GM12865 (cell line): ENCODE results near the gene EGR2.

ENCODE experiments used
- DNase-seq: peaks from one replicate; pipeline ENCODE4 v3.0.0; 2010; ENCODE audit warnings: low read depth
- H3K4me3 ChIP-seq: 2 replicates; pipeline ENCODE4 v1.5.1; 2011; ENCODE audit warnings: mild to moderate bottlenecking, low read depth, low read length, control low read depth
- CTCF ChIP-seq: IDR thresholded peaks from 2 replicates; pipeline ENCODE4 v1.5.1; 2011; ENCODE audit warnings: low read length, control low read depth, low read depth, inconsistent platforms; ENCODE audit not compliant: insufficient read depth; ENCODE audit errors: missing control alignments

EGR2 gene

GRCh38 chr10:62819141-62819920, 3.2 kb upstream of the EGR2 start:
- no peak overlapping the region for H3K4me3 ChIP-seq
- no peak for DNase-seq
- no peak for TF ChIP-seq CTCF

- H3K4me3 ChIP-seq, result peak overlapping the region; percentile 71
- TF ChIP-seq CTCF, result no peak
- peak; percentile 51 for DNase-seq
These were observed 2.4 kb upstream of the EGR2 start for GRCh38 chr10:62818426-62819011.

GRCh38 chr10:62817766-62818425, 1.7 kb upstream of the EGR2 start:
- peak; percentile 88 for DNase-seq
- peak overlapping the region; percentile 71 for H3K4me3 ChIP-seq
- TF ChIP-seq CTCF, result peak; percentile 91

GRCh38 chr10:62817121-62817765, 1.1 kb upstream of the EGR2 start:
- DNase-seq, result no peak
- TF ChIP-seq CTCF, result no peak
- peak overlapping the region; percentile 71 for H3K4me3 ChIP-seq

- H3K4me3 ChIP-seq, result peak overlapping the region; percentile 71
- no peak for DNase-seq
- TF ChIP-seq CTCF, result no peak
These were observed 163 bp downstream of the EGR2 start for GRCh38 chr10:62816076-62816330.

- TF ChIP-seq CTCF, result no peak
- DNase-seq, result peak; percentile 39
- H3K4me3 ChIP-seq, result peak overlapping the region; percentile 71
These were observed 638 bp downstream of the EGR2 start for GRCh38 chr10:62815381-62816075.
